GM18858 (cell line): ENCODE measurements around the gene HK1.
"Not testable (repeated sequence)": the region's sequence is repeated elsewhere in the genome, so short reads cannot be mapped to it uniquely, and the experiment has no call there.

Experiments
- ATAC-seq: cut with Tn5 transposase; IDR thresholded peaks from one replicate; pipeline ENCODE4 v1.9.1; 2021; ENCODE audit not compliant: unreplicated experiment

The HK1 gene

GRCh38 chr10:69327463-69328379 is 49.4 kb downstream of the HK1 start:
- peak; percentile 82 for ATAC-seq

GRCh38 chr10:69328380-69328735 is 50.1 kb downstream of the HK1 start:
- ATAC-seq = no peak

DNA sequence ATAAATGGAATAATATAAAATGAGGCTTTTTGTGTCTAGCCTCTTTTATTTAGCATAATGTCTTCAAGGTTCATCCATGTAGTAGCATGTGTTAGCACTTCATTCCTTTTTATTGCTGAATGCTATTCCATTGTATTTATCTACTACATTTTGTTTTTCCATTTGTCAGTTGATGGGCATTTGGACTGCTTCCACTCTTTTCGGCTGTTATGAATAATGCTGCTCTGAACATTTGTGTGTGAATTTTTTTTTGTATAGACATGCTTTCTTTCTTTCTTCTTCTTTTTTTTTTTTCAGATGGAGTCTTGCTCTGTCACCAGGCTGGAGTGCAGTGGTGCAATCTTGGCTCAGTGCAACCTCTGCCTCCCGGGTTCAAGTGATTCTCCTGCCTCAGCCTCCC is 50.6 kb downstream of the HK1 start:
- not testable (repeated sequence) for ATAC-seq

- no peak for ATAC-seq
Observed at GRCh38 chr10:69329721-69330178, 51.5 kb downstream of the HK1 start.

DNA sequence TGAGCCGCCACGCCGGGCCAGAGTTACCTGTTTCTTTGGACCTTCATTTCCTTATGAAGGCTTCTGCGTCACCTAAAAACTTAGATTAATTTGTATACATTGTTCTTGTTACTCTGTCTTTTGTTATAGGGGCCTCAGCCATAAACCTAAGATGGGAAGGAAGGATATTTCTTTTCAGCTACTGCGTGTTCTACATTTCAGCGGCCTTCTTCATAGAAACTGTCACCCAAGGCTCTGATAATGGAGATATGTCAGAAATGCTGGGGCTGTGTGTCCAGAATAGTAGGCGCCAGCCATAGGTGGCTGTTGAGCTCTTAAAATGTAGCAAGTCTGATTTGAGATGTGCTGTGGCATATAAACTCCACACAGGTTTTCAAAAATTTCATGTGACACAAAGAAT is 52.9 kb downstream of the HK1 start:
- ATAC-seq = no peak

- no peak for ATAC-seq
Observed at GRCh38 chr10:69332278-69333010, 54.1 kb downstream of the HK1 start.

DNA sequence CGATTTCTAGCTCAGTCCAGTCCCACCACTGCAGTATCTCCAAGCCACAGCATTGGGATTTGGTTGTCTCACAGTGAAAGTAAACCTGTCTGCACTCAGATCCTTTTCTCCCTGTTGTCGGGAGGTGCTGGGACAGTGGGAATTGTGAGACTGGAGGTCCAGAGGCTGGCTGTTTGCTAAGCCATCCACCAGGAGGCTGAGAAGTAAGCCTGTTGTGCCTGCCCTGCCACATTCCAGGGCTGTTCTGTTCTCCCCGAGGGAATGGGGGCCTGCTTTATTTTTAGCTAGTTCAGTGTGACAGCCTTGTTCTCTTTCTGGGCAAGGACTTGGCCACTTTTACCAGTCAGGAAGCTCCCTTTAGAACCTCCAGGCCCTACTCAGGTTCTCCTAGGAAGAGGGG is 54.9 kb downstream of the HK1 start:
- no peak for ATAC-seq

DNA sequence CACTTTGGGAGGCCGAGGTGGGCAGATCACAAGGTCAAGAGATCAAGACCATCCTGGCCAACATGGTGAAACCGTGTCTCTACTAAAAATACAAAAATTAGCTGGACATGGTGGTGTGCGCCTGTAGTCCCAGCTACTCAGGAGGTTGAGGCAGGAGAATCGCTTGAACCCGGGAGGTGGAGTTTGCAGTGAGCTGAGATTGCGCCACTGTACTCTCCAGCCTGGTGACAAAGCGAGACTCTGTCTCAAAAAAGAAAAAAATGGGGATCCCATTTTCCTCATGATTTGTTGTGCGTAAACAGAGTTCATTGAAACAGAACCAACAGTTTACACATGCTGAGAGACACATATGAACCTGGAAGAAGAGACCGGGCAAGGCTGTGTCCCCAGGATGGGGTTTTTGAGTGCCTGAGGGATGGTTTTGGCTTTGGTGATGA is 55.6 kb downstream of the HK1 start:
- ATAC-seq = not testable (repeated sequence)

DNA sequence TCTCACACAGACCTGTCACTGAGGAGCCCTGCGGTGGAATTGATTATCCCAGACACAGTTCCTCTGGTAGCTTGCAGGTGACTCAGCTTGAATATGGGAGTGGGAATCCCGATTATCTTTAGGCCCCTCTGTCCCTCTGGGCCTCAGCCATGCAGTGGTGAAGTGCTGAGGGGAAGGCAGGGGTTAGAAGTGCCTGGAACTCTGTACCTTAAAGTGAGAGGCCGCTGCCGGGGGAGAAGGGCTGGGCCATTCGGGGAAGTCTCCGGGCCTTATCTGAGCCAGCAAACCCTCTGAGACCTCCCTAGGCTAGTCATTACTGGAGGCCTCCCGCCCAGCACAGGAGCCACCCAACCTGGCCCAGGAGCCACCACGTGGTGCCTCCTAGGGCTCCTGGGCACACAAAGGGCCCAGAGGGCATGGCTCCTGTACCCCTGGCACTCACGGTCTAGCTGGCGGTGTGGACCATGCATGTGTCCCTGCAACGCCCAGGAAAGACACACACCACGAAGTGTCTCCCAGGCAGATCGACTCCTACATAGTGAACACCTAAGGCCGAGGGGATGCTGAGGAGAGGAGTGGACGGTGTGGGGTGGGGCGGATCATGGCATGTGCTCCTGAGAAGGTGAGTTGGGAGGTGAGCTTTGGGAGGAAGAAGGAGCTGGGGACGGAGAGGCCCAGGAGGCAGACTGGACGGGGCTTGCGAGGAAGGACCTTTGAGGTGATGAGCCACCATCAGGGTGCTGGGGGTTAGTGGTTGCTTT is 56.2 kb downstream of the HK1 start:
- no peak for ATAC-seq

- no peak for ATAC-seq
Observed at GRCh38 chr10:69335063-69335587, 56.8 kb downstream of the HK1 start.

- ATAC-seq = no peak
Observed at GRCh38 chr10:69335613-69336012, 57.3 kb downstream of the HK1 start.

GRCh38 chr10:69336952-69337295 is 58.6 kb downstream of the HK1 start:
- ATAC-seq = no peak

DNA sequence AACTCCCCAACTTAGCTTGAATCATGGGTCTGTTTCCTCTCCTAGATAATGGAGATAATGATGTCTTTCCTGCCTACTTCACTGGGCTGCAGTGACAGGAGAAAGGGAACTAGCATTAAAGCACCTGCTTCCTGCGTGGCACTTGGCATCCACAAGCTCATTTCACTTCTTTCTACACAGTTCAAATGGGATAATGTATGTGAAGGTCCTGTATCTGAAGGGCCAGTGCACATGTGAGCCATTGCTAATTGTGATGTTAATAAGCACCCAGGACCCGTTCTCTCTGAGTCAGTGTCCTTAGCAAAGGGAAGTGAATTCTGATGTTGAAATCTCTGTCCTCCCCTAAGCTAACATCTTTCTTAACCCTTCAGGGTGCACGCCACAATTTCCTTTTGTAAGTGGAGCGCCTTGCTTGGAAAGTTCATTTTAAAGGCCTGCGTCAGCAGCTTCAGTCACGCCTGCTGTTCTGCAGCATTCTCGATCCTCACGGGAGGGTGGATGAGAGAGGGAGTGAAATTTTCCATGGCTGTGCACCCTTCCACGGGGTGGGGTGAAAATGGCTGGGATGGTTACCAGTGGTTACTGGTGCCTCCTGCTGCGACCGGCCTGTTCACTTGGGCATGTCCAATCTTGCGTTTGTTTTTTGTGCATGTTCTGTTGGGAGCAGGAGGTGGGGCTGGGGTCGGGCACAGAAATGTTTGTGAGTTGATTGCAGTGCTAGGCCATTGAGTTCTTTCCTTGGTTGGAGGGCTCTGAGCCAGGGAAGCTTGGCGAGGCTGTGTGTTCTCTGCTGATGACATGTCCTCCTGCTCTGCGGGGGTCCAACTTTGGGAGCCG is 59.2 kb downstream of the HK1 start:
- ATAC-seq = no peak

DNA sequence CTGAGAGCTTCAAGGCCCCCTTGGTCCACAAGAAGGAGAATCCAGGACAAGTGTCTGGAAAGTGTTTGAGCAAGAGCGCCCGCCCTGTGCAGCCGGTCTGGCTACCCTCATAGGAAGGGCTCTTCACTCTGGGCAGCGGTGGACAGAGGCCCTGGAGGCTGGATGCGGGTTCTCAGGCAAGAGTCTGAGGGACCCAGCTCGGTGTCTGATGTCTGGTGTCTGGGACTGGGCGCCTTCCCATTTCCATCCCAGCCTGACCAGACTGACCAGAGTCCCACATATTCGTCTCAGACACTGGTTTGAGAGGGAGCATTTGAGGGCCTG is 59.8 kb downstream of the HK1 start:
- no peak for ATAC-seq

- ATAC-seq = no peak
Observed at GRCh38 chr10:69338547-69339450, 60.5 kb downstream of the HK1 start.

DNA sequence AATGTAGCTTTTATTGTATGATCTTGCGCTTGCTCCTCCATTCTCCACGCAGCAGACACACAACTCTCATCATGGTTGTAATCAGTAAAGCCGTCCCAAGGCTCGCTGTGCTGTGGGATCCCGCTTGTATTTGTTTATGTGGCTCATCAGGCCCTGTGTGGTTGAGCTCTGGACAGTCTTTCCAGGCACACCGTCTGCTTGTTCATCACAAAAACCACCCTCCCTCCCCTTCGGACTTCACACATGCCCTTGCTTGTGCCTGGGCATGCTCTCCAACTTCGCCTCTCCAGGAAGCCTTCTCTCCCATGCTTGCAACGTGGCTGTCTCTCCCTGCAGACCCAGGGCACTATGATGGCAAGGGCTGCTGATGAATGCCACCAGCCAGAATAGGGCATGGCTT is 62.4 kb downstream of the HK1 start:
- no peak for ATAC-seq

- ATAC-seq = no peak
Observed at GRCh38 chr10:69343905-69344304, 65.6 kb downstream of the HK1 start.

- ATAC-seq = peak; percentile 59
Observed at GRCh38 chr10:69344591-69345252, 66.4 kb downstream of the HK1 start.

- no peak for ATAC-seq
Observed at GRCh38 chr10:69345402-69345801, 67.1 kb downstream of the HK1 start.
